Measurements from ENCODE around the gene JOSD2.

Gene JOSD2

GRCh38 chr19:50517704-50518075 lies 6.7 kb upstream of the JOSD2 start:
- TF ChIP-seq SPI1 (IDR thresholded peaks at IDR 0.05; ENCODE audit: borderline replicate concordance, low read depth) = no peak
- TF ChIP-seq GABPA (IDR thresholded peaks at IDR 0.05; ENCODE audit: low read depth) = no peak
- no peak for TF ChIP-seq REST (IDR thresholded peaks at IDR 0.05; ENCODE audit: insufficient replicate concordance, low read depth)
- TF ChIP-seq POLR2AphosphoS5 (IDR thresholded peaks at IDR 0.05; ENCODE audit: low read depth) = no peak
- TF ChIP-seq CTCF (IDR thresholded peaks at IDR 0.05; ENCODE audit: insufficient read depth, low read length) = no peak
- no peak for DNase-seq (ENCODE audit: low read depth in 1 of 2, low spot score in 1 of 2)
- Histone ChIP-seq H3K27me3 (ENCODE audit: insufficient read depth, poor library complexity, severe bottlenecking) (peaks cover 8% of the 10 kb centered on the region), H3K4me3 (replicated peaks; ENCODE audit: insufficient read depth, low read length) (no peak overlapping the region), H3K27ac (replicated peaks) (no peak overlapping the region)

GRCh38 chr19:50516964-50517703 lies 6.1 kb upstream of the JOSD2 start:
- H3K4me3 ChIP-seq (replicated peaks; ENCODE audit: insufficient read depth, low read length) = no peak overlapping the region
- no peak for TF ChIP-seq POLR2AphosphoS5 (IDR thresholded peaks at IDR 0.05; ENCODE audit: low read depth)
- no peak for TF ChIP-seq GABPA (IDR thresholded peaks at IDR 0.05; ENCODE audit: low read depth)
- no peak for DNase-seq (ENCODE audit: low read depth in 1 of 2, low spot score in 1 of 2)
- H3K27me3 ChIP-seq (ENCODE audit: insufficient read depth, poor library complexity, severe bottlenecking) = peaks cover 8% of the 10 kb centered on the region
- no peak overlapping the region for H3K27ac ChIP-seq (replicated peaks)

- TF ChIP-seq GABPA (IDR thresholded peaks at IDR 0.05; ENCODE audit: low read depth) (no peak), SPI1 (IDR thresholded peaks at IDR 0.05; ENCODE audit: borderline replicate concordance, low read depth) (no peak), REST (IDR thresholded peaks at IDR 0.05; ENCODE audit: insufficient replicate concordance, low read depth) (no peak), POLR2AphosphoS5 (IDR thresholded peaks at IDR 0.05; ENCODE audit: low read depth) (no peak)
- H3K4me3 ChIP-seq (replicated peaks; ENCODE audit: insufficient read depth, low read length) = no peak overlapping the region
- DNase-seq (ENCODE audit: low read depth in 1 of 2, low spot score in 1 of 2) = no peak
- H3K27ac ChIP-seq (replicated peaks) = no peak overlapping the region
- H3K27me3 ChIP-seq (ENCODE audit: insufficient read depth, poor library complexity, severe bottlenecking) = peaks cover 8% of the 10 kb centered on the region
Observed at GRCh38 chr19:50516456-50516855, 5.5 kb upstream of the JOSD2 start.

- DNase-seq (ENCODE audit: low read depth in 1 of 2, low spot score in 1 of 2) = no peak
- peaks cover 8% of the 10 kb centered on the region for H3K27me3 ChIP-seq (ENCODE audit: insufficient read depth, poor library complexity, severe bottlenecking)
- TF ChIP-seq GABPA (IDR thresholded peaks at IDR 0.05; ENCODE audit: low read depth) (no peak), REST (IDR thresholded peaks at IDR 0.05; ENCODE audit: insufficient replicate concordance, low read depth) (no peak), POLR2AphosphoS5 (IDR thresholded peaks at IDR 0.05; ENCODE audit: low read depth) (no peak), SPI1 (IDR thresholded peaks at IDR 0.05; ENCODE audit: borderline replicate concordance, low read depth) (no peak), CTCF (IDR thresholded peaks at IDR 0.05; ENCODE audit: insufficient read depth, low read length) (no peak)
- H3K4me3 ChIP-seq (replicated peaks; ENCODE audit: insufficient read depth, low read length) = no peak overlapping the region
- H3K27ac ChIP-seq (replicated peaks) = no peak overlapping the region
Observed at GRCh38 chr19:50515168-50515561, 4.2 kb upstream of the JOSD2 start.

Data from HL-60 (cell line).